Caki2 (cell line): ENCODE measurements around the gene TWF2. TPM values are rescaled to one million over a fixed set of nuclear protein-coding genes. Genes with fewer than 3 reads are reported as not detected.

Source experiments
- DNase-seq: peaks from one replicate; pipeline ENCODE4 v3.0.0-alpha.2; 2015; ENCODE audit warnings: low read depth
- in situ Hi-C: cut with HindIII; loops from 2 replicates; pipeline ENCODE4 v1.10.0; 2016; ENCODE audit warnings: low sequenced_read_pairs, low pct_unique_long_range_greater_than_20kb, mixed read lengths
- total RNA-seq: library from RNA; depleted of rRNA; stranded (reverse); fragments of >200 nt; shearing (Covaris generic); gene quantifications from 2 replicates; pipeline ENCODE4 v1.2.3, GENCODE V29; 2014; ENCODE audit warnings: low replicate concordance

Gene TWF2
- total RNA-seq, 1 experiment from 2014 or later: 206 TPM

GRCh38 chr3:52229656-52230055, 9.3 kb downstream of the TWF2 start:
- no peak for DNase-seq
- in situ Hi-C loops: no loop called here

- DNase-seq: no peak
- in situ Hi-C loops: no loop called here
These were observed 10.1 kb downstream of the TWF2 start for GRCh38 chr3:52228751-52229291.

GRCh38 chr3:52228266-52228665, 10.7 kb downstream of the TWF2 start:
- in situ Hi-C loops: no loop called here
- no peak for DNase-seq

- no peak for DNase-seq
- in situ Hi-C loops: no loop called here
These were observed 11.2 kb downstream of the TWF2 start for GRCh38 chr3:52227766-52228165.

GRCh38 chr3:52227117-52227516, 11.8 kb downstream of the TWF2 start:
- in situ Hi-C loops: no loop called here
- DNase-seq: no peak

GRCh38 chr3:52226229-52226817, 12.6 kb downstream of the TWF2 start:
- DNase-seq: no peak

GRCh38 chr3:52225452-52226228, 13.3 kb downstream of the TWF2 start, which contains the start of gene TLR9:
TLR9 (minus strand) TSS chr3:52225645; CDS start chr3:52225529, 116 bp downstream.
- in situ Hi-C loops: no loop called here
- DNase-seq: no peak

More at GRCh38 chr3:52226229-52226817, 12.6 kb downstream of the TWF2 start:
- in situ Hi-C loops: no loop called here

- no peak for DNase-seq
- in situ Hi-C loops: no loop called here
These were observed 15.2 kb downstream of the TWF2 start for GRCh38 chr3:52223449-52224408.

- no peak for DNase-seq
- in situ Hi-C loops: no loop called here
These were observed 16.4 kb downstream of the TWF2 start for GRCh38 chr3:52222319-52223221.

- no peak for DNase-seq
- in situ Hi-C loops: no loop called here
These were observed 17.2 kb downstream of the TWF2 start for GRCh38 chr3:52221563-52222318.

- in situ Hi-C loops: no loop called here
- no peak for DNase-seq
These were observed 17.8 kb downstream of the TWF2 start for GRCh38 chr3:52221141-52221562.

GRCh38 chr3:52220380-52221026, 18.5 kb downstream of the TWF2 start:
- in situ Hi-C loops: no loop called here
- peak; percentile 56 for DNase-seq

GRCh38 chr3:52218937-52219650, 19.9 kb downstream of the TWF2 start:
- in situ Hi-C loops: no loop called here
- no peak for DNase-seq

GRCh38 chr3:52218454-52218853, 20.5 kb downstream of the TWF2 start:
- DNase-seq: no peak
- in situ Hi-C loops: no loop called here

GRCh38 chr3:52218026-52218425, 20.9 kb downstream of the TWF2 start:
- in situ Hi-C loops: no loop called here

GRCh38 chr3:52217409-52217805, 21.6 kb downstream of the TWF2 start:
- in situ Hi-C loops: no loop called here
- DNase-seq: no peak

More at GRCh38 chr3:52218026-52218425, 20.9 kb downstream of the TWF2 start:
- no peak for DNase-seq
